PC-3 (cell line): ENCODE results near the gene RP9. TPM values are rescaled to one million over a fixed set of nuclear protein-coding genes. Genes with fewer than 3 reads are reported as not detected.

Source experiments
- ATAC-seq: fragments of 200-7000 bp; cut with Tn5 transposase; 2 replicates; pipeline ENCODE4 v1.9.1; 2020; ENCODE audit warnings: mild to moderate bottlenecking, moderate library complexity
- BruUV-seq: library from RNA; stranded (reverse); fragments of 400-500 nt; replicated peaks from 2 replicates; lab custom pipeline; 2021; lab: Mats Ljungman, UMichigan
- CTCF ChIA-PET: fragments of 300-600 bp; sonication (Branson Sonifier 250); formaldehyde crosslinking; loops from one replicate; lab custom pipeline; 2022; ENCODE audit warnings: antibody characterized with exemption; lab: Charles Lee
- POLR2A ChIA-PET: fragments of 300-600 bp; sonication (Branson Sonifier 250); formaldehyde crosslinking; loops from one replicate; lab custom pipeline; 2022; ENCODE audit warnings: antibody characterized with exemption; ENCODE audit not compliant: unreplicated experiment; lab: Charles Lee
- DNase-seq: peaks from one replicate; pipeline ENCODE4 v3.0.0-alpha.2; 2015
- H2AFZ ChIP-seq: fragments of 300-600 bp; sonication (generic); 2 replicates; pipeline ENCODE4 v1.6.0; 2016; ENCODE audit warnings: antibody characterized with exemption, low read length
- H3F3A ChIP-seq: fragments of 300-600 bp; sonication (generic); one replicate; pipeline ENCODE4 v1.6.0; 2017; ENCODE audit warnings: antibody characterized with exemption, low read length, control low read depth, mild to moderate bottlenecking; ENCODE audit not compliant: unreplicated experiment
- H3K27ac ChIP-seq: fragments of 300-600 bp; sonication (generic); 2 replicates; pipeline ENCODE4 v1.5.1; 2016; ENCODE audit warnings: mild to moderate bottlenecking, low read length
- H3K27me3 ChIP-seq: fragments of 300-600 bp; sonication (generic); 2 replicates; pipeline ENCODE4 v1.6.1; 2016; ENCODE audit warnings: low read length, mixed read lengths
- H3K36me3 ChIP-seq: fragments of 300-600 bp; sonication (generic); 2 replicates; pipeline ENCODE4 v1.6.1; 2016; ENCODE audit warnings: low read depth, mixed run types, low read length, mixed read lengths
- H3K4me1 ChIP-seq: fragments of 300-600 bp; sonication (generic); 2 replicates; pipeline ENCODE4 v1.5.1; 2016; ENCODE audit warnings: low read length; ENCODE audit not compliant: insufficient read depth
- H3K4me2 ChIP-seq: fragments of 300-600 bp; sonication (generic); 2 replicates; pipeline ENCODE4 v1.6.0; 2016; ENCODE audit warnings: low read length
- H3K4me3 ChIP-seq: fragments of 300-600 bp; sonication (generic); 2 replicates; pipeline ENCODE4 v1.5.1; 2016; ENCODE audit warnings: mild to moderate bottlenecking, low read length, mixed read lengths
- H3K79me2 ChIP-seq: fragments of 300-600 bp; sonication (generic); 2 replicates; pipeline ENCODE4 v1.6.1; 2017; ENCODE audit warnings: low read length, mixed read lengths
- H3K9ac ChIP-seq: fragments of 300-600 bp; sonication (generic); 2 replicates; pipeline ENCODE4 v1.6.0; 2016; ENCODE audit warnings: mild to moderate bottlenecking, low read length
- H3K9me2 ChIP-seq: fragments of 300-600 bp; sonication (generic); replicated peaks from 2 replicates; pipeline ENCODE4 v1.6.1; 2016; ENCODE audit warnings: mixed run types, low read length, mixed read lengths
- H3K9me3 ChIP-seq: fragments of 300-600 bp; sonication (generic); 2 replicates; pipeline ENCODE4 v1.6.1; 2016; ENCODE audit warnings: low read length, mixed read lengths
- H4K20me1 ChIP-seq: fragments of 300-600 bp; sonication (generic); 2 replicates; pipeline ENCODE4 v1.6.1; 2016; ENCODE audit warnings: low read length, mixed read lengths
- CTCF ChIP-seq: fragments of 300-600 bp; sonication (generic); conservative IDR thresholded peaks from 2 replicates; pipeline ENCODE4 v1.5.1; 2017; ENCODE audit warnings: antibody characterized with exemption, low read depth, mild to moderate bottlenecking, low read length
- EZH2 ChIP-seq: fragments of 300-600 bp; sonication (generic); IDR thresholded peaks from one replicate; pipeline ENCODE4 v1.6.1; 2017; ENCODE audit warnings: antibody characterized with exemption, mild to moderate bottlenecking, low read length; ENCODE audit not compliant: unreplicated experiment
- EZH2phosphoT487 ChIP-seq: fragments of 300-600 bp; sonication (generic); IDR thresholded peaks from 2 replicates; pipeline ENCODE4 v1.6.1; 2018; ENCODE audit warnings: mild to moderate bottlenecking, antibody characterized with exemption, low read length, borderline replicate concordance
- intact Hi-C: fragments of 100-400 bp; cut with micrococcal nuclease; formaldehyde crosslinking; loops from 2 replicates; pipeline ENCODE4 v1.9.0; 2023
- total RNA-seq: library from RNA; depleted of rRNA; stranded (reverse); fragments of >200 nt; gene quantifications from 2 replicates; pipeline ENCODE4 v1.2.3, GENCODE V29; 2014

RP9 gene
- total RNA-seq, 1 experiment from 2014 or later = 33.9 TPM

DNA sequence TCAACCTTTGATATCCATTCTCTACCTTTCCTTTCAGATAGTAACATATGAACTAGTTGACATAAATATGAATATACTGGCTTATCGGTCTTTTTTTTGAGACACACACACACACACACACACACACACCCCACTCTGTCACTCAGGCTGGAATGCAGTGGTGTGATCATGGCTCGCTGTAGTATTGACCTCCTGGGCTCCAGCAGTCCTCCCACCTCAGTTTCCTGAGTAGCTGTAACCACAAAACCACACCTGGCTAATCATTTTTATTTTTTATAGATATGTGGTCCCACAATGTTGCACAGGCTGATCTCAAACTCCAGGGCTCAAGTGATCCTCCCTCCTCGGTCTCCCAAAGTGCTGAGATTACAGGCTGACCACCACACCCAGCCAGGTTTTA lies 32.5 kb downstream of the RP9 start:
- H3K9me2 ChIP-seq = no peaks in the 10 kb centered on the region
- no peaks in the 10 kb centered on the region for H3F3A ChIP-seq
- DNase-seq (peak; percentile 33), ATAC-seq (peak; percentile 21; the same call in 1 of the 2 replicates)
- H3K27me3 ChIP-seq = no peaks in the 10 kb centered on the region
- H3K4me2 ChIP-seq = no peak overlapping the region
- no peaks in the 10 kb centered on the region for H4K20me1 ChIP-seq
- H3K4me3 ChIP-seq = no peak overlapping the region
- no peaks in the 10 kb centered on the region for H3K9me3 ChIP-seq
- H3K9ac ChIP-seq = no peak overlapping the region
- CTCF ChIA-PET = no interaction called here
- BruUV-seq = no TSS peak
- H3K36me3 ChIP-seq = no peaks in the 10 kb centered on the region
- peaks cover 21% of the 10 kb centered on the region for H3K4me1 ChIP-seq
- POLR2A ChIA-PET = no interaction called here
- no peak overlapping the region for H3K27ac ChIP-seq
- intact Hi-C loops = no loop called here
- no peaks in the 10 kb centered on the region for H3K79me2 ChIP-seq
- H2AFZ ChIP-seq = no peak overlapping the region
- TF ChIP-seq CTCF (no peak), EZH2 (no peak), EZH2phosphoT487 (no peak)

DNA sequence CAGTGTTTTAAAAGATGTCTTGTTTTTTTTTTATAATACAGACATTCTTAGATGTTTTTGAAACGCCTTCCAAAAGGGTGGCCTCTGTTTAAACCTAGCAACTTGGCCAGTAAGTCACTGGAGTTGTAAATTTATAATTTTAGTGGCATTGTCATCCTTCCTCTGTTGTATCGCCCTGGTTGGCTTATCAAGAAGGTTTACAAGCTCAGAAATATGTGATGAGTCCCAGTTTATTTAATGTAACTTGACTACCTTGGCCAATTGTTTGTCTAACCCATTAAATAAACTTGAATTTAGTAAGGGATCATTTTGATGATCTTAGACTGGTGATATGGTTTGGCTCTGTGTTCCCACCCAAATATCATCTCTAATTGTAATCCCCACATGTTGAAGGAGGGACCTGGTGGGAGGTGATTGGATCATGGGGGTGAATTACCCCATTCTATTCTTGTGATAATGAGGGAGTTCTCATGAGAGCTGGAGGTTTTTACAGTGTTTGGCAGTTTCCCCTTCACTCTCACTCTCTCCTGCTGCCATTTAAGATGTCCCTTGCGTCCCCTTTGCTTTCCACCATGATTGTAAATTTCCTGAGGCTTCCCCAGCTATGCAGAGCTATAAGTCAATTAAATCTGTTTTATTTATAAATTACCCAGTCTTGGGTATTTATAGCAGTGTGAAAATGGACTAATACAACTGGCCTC lies 33.2 kb downstream of the RP9 start:
- Histone ChIP-seq H3K9me2 (no peaks in the 10 kb centered on the region), H3K4me3 (no peak overlapping the region), H4K20me1 (no peaks in the 10 kb centered on the region), H3K4me1 (peaks cover 21% of the 10 kb centered on the region), H3K9ac (no peak overlapping the region), H3K27ac (no peak overlapping the region), H3F3A (no peaks in the 10 kb centered on the region), H3K36me3 (no peaks in the 10 kb centered on the region), H3K4me2 (peak overlapping the region; percentile 29; the same call in 1 of the 2 replicates), H3K27me3 (no peaks in the 10 kb centered on the region), H2AFZ (no peak overlapping the region), H3K9me3 (no peaks in the 10 kb centered on the region), H3K79me2 (no peaks in the 10 kb centered on the region)
- peak; percentile 86 for ATAC-seq
- ChIA-PET POLR2A (interaction anchor here (0.5 to 0.7 kb wide), 2 partner anchors 402 to 1414 kb away, joined by 3 to 27 read pairs; no protein-coding TSS in a partner anchor), CTCF (interaction anchor here (0.6 kb wide), 1 partner anchor 32 kb away, joined by 5 read pairs; no protein-coding TSS in a partner anchor)
- TF ChIP-seq EZH2phosphoT487 (no peak), EZH2 (no peak), CTCF (no peak)
- intact Hi-C loops = no loop called here
- no TSS peak for BruUV-seq
- peak; percentile 59 for DNase-seq

GRCh38 chr7:33073243-33073642 lies 36.0 kb downstream of the RP9 start:
- ChIA-PET POLR2A (no interaction called here), CTCF (interaction anchor here (1.2 kb wide), 1 partner anchor 35 kb away, joined by 4 read pairs; no protein-coding TSS in a partner anchor)
- no peaks in the 10 kb centered on the region for H4K20me1 ChIP-seq
- intact Hi-C loops = no loop called here
- no peak overlapping the region for H3K27ac ChIP-seq
- peaks cover 21% of the 10 kb centered on the region for H3K4me1 ChIP-seq
- no peaks in the 10 kb centered on the region for H3K27me3 ChIP-seq
- H3K36me3 ChIP-seq = no peaks in the 10 kb centered on the region; the same call in 1 of the 2 replicates
- H3K9ac ChIP-seq = no peak overlapping the region
- ATAC-seq (no peak), DNase-seq (no peak)
- BruUV-seq = no TSS peak
- H3K9me3 ChIP-seq = peaks cover 13% of the 10 kb centered on the region
- H3K4me3 ChIP-seq = no peak overlapping the region
- no peak for TF ChIP-seq EZH2phosphoT487
- no peak for TF ChIP-seq CTCF
- no peak for TF ChIP-seq EZH2
- no peak overlapping the region for H3K4me2 ChIP-seq
- H3K79me2 ChIP-seq = no peaks in the 10 kb centered on the region
- no peaks in the 10 kb centered on the region for H3F3A ChIP-seq
- H2AFZ ChIP-seq = no peak overlapping the region
- no peaks in the 10 kb centered on the region for H3K9me2 ChIP-seq
